HUES6 (cell line): ENCODE data around the gene PDXDC1.

Experiments
- H3K27ac ChIP-seq: 2 replicates; pipeline ENCODE4 v1.7.0; 2013; ENCODE audit warnings: low read depth, mild to moderate bottlenecking, low read length, inconsistent platforms
- H3K27me3 ChIP-seq: 2 replicates; pipeline ENCODE4 v1.6.1; 2013; ENCODE audit warnings: low read length; ENCODE audit not compliant: control insufficient read depth, insufficient read depth
- H3K36me3 ChIP-seq: 2 replicates; pipeline ENCODE4 v1.6.1; 2013; ENCODE audit warnings: low read length; ENCODE audit not compliant: control insufficient read depth, insufficient read depth
- H3K4me1 ChIP-seq: 2 replicates; pipeline ENCODE4 v1.6.1; 2013; ENCODE audit warnings: low read length; ENCODE audit not compliant: control insufficient read depth, insufficient read depth
- H3K4me3 ChIP-seq: 2 replicates; pipeline ENCODE4 v1.5.1; 2013; ENCODE audit warnings: low read depth, low read length
- H3K9ac ChIP-seq: one replicate; pipeline ENCODE4 v1.6.1; 2013; ENCODE audit warnings: mild to moderate bottlenecking, low read length
- H3K9me3 ChIP-seq: 2 replicates; pipeline ENCODE4 v1.6.1; 2013; ENCODE audit warnings: low read depth, low read length; ENCODE audit not compliant: control insufficient read depth, insufficient read depth

Gene PDXDC1

DNA sequence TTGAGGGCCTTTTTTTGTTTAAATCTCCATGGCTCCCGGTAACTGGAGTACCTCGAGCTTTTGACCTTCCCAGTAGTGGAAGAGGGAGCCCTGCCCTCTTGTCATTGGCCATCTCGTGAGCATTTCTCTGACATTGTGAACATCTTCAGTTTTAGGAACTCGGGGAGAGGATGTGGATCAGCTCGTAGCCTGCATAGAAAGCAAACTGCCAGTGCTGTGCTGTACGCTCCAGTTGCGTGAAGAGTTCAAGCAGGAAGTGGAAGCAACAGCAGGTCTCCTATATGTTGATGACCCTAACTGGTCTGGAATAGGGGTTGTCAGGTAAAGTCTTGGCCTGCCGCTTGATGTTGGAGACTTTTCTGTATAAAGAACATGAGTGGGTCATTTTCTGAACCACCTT lies 56.8 kb downstream of the PDXDC1 start:
- Histone ChIP-seq H3K27ac (no peak overlapping the region), H3K9me3 (no peaks in the 10 kb centered on the region), H3K4me1 (no peaks in the 10 kb centered on the region; the same call in 1 of the 2 replicates), H3K4me3 (no peak overlapping the region), H3K9ac (no peak overlapping the region), H3K36me3 (peaks cover 78% of the 10 kb centered on the region), H3K27me3 (no peaks in the 10 kb centered on the region)

DNA sequence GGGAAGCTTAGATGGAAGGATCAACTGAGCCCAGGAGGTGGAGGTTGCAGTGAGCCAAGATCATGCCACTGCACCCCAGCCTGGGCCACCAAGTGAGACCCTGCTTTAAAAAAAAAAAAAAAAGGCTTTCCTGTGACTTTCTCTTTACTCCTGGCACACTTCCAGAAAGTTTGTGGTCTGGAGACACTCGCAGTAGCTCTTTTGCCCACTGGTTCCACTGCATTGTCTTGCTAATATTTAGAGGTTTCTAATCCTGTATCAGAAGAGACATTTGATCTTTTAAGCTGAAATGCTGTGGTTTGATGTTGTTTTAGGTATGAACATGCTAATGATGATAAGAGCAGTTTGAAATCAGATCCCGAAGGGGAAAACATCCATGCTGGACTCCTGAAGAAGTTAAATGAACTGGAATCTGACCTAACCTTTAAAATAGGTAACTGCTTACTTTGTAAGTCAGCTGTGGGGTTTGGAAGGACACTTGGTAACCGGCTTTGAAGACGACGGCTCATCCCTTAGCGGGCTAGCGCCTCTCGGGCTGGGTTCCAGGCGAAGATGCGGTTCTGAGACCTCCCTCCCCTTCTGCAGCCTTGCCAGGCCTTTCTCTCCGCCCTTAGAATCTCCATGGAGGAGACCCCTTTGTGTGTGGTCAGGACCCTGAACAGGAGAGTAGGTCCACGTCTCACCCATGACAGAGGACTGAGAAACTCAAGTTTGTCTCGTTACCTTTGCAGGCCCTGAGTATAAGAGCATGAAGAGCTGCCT lies 57.9 kb downstream of the PDXDC1 start:
- peaks cover 84% of the 10 kb centered on the region for H3K36me3 ChIP-seq
- no peaks in the 10 kb centered on the region for H3K4me1 ChIP-seq
- H3K9me3 ChIP-seq: no peaks in the 10 kb centered on the region
- H3K9ac ChIP-seq: no peak overlapping the region
- H3K27me3 ChIP-seq: no peaks in the 10 kb centered on the region
- H3K27ac ChIP-seq: no peak overlapping the region
- no peak overlapping the region for H3K4me3 ChIP-seq

DNA sequence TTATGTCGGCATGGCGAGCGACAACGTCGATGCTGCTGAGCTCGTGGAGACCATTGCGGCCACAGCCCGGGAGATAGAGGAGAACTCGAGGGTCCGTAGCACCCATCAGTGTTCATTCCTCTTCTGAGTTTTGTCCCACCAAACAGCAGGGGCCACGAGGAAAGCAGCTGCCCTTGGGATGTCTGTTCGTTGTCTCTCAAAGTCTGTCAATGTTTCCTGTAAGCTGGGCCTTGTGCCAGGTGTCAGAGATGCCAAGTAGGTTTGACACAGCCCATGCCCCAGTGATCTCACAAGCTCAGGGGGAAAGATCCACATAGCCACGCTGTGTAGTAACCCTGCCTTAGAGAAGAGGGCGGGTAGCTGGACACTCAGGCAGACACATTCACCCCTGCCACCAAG lies 58.5 kb downstream of the PDXDC1 start:
- Histone ChIP-seq H3K27me3 (no peaks in the 10 kb centered on the region), H3K36me3 (peaks cover 86% of the 10 kb centered on the region), H3K9ac (no peak overlapping the region), H3K4me1 (no peaks in the 10 kb centered on the region), H3K9me3 (no peaks in the 10 kb centered on the region), H3K27ac (no peak overlapping the region), H3K4me3 (no peak overlapping the region)

DNA sequence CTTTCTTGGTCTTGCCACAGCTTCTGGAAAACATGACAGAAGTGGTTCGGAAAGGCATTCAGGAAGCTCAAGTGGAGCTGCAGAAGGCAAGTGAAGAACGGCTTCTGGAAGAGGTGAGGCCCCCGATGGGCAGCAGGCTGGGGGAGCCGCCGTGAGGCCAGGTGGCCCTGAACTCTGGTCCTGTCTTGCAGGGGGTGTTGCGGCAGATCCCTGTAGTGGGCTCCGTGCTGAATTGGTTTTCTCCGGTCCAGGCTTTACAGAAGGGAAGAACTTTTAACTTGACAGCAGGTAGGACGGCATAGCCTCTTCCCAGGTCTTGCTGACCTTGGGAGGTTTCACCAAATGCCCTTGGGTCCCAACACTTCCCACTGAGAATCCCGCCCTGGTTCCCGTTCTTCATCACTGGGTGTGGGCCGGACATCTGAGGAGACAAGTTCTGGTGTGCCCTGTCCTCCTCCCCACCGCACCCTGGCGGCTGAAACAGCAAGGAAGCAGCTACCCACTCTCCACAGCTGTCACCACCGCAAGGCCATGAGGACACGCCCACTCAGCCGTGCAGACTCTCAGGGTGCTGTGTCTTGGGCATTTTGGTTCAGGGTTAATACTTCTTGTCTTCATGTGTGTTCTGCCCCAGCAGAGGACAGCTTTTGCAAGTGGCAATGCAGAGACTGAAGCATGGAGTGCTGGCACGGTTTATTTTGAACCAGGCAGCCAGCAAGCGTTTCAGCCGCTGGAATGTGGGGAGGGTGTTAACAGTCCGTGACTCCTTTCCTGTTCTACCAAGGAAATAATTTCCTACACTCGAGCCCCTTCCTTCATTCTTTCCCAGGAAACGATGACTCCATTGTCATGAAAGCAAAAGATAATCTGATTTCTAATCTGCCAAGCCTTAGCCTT lies 59.7 kb downstream of the PDXDC1 start:
- H3K4me1 ChIP-seq: no peaks in the 10 kb centered on the region
- H3K9ac ChIP-seq: no peak overlapping the region
- no peak overlapping the region for H3K4me3 ChIP-seq
- no peaks in the 10 kb centered on the region for H3K9me3 ChIP-seq
- H3K27me3 ChIP-seq: no peaks in the 10 kb centered on the region
- H3K27ac ChIP-seq: no peak overlapping the region
- peaks cover 88% of the 10 kb centered on the region for H3K36me3 ChIP-seq

DNA sequence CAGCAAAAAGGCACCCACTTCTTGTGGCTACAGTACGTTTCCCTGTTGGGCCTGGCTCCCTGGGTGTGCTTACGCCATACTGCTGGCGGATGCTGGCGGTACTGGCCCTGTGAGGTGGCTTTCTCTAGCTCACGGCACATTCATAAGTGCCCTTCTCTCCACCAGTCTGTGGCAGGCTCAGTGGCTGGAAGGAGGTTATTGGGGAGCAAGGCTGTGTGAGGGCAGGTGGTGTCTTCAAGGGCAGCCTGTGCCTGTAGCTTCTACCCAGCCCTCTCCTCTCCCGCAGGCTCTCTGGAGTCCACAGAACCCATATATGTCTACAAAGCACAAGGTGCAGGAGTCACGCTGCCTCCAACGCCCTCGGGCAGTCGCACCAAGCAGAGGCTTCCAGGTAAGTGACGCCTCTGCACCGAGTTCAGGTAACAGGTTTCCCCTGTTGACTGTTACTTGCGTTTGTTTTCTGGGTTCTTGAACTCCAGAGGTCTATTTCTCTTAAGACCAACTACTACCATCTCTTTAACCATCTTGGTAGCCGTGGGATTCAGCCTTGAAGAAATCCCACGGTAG lies 60.4 kb downstream of the PDXDC1 start:
- H3K9me3 ChIP-seq: no peaks in the 10 kb centered on the region
- no peaks in the 10 kb centered on the region for H3K4me1 ChIP-seq
- H3K27me3 ChIP-seq: no peaks in the 10 kb centered on the region
- H3K4me3 ChIP-seq: no peak overlapping the region
- peaks cover 92% of the 10 kb centered on the region for H3K36me3 ChIP-seq
- H3K9ac ChIP-seq: no peak overlapping the region
- H3K27ac ChIP-seq: no peak overlapping the region

DNA sequence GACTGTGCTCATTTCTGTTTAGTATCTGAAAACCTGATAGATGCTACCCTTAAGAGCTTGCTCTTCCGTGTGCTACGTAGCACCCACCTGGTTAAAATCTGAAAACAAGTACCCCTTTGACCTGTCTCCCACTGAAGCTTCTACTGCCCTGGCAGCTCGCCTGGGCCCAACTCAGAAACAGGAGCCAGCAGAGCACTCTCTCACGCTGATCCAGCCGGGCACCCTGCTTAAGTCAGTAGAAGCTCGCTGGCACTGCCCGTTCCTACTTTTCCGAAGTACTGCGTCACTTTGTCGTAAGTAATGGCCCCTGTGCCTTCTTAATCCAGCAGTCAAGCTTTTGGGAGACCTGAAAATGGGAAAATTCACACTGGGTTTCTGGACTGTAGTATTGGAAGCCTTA lies 62.2 kb downstream of the PDXDC1 start:
- H3K27me3 ChIP-seq: no peaks in the 10 kb centered on the region
- H3K9ac ChIP-seq: no peak overlapping the region
- H3K36me3 ChIP-seq: peaks cover 96% of the 10 kb centered on the region
- no peaks in the 10 kb centered on the region for H3K9me3 ChIP-seq
- H3K4me1 ChIP-seq: no peaks in the 10 kb centered on the region
- no peak overlapping the region for H3K27ac ChIP-seq
- no peak overlapping the region for H3K4me3 ChIP-seq

DNA sequence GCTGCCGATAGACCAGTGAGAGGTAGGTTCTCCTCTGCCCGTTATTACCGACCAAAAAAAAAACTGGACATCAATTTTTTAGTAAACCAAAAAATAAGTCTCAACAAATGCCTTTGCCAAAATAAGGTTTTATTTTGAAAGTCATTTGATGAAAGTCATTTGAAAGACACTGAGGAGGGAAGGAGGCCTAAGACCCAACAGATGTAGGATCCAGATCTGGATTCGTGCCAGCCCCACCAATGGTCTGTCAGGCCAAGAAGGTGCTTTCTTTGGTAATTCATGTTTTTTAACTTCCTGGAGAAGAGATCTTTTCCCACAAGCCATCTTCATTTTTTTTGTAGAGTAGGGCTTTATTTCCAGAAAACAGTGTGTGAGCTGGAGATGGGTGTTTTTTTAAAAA lies 62.9 kb downstream of the PDXDC1 start:
- Histone ChIP-seq H3K4me1 (no peaks in the 10 kb centered on the region), H3K27ac (no peak overlapping the region), H3K36me3 (peaks cover 90% of the 10 kb centered on the region), H3K27me3 (no peaks in the 10 kb centered on the region), H3K9me3 (no peaks in the 10 kb centered on the region), H3K9ac (no peak overlapping the region), H3K4me3 (no peak overlapping the region)

DNA sequence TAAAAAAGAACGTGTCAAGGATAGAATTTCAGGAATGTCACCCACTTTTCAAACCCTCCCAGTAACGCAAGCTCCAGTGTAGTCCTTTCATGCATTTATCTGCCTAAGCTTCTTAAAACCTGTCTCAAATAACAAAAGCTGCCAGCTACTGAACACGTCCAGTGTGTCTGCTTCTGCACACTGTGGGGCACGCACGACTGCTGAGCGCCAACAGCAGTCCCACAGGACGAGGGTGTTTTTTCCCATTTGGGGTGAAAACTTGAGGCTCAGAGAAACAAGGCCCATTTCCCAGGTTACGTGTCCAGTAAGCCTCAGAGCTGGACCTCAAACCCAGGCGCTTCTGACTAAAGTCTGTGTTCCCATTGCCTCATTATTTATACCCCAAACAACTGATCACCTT lies 63.9 kb downstream of the PDXDC1 start:
- H3K4me3 ChIP-seq: no peak overlapping the region
- H3K36me3 ChIP-seq: peaks cover 85% of the 10 kb centered on the region
- H3K9ac ChIP-seq: no peak overlapping the region
- H3K4me1 ChIP-seq: no peaks in the 10 kb centered on the region
- H3K27me3 ChIP-seq: no peaks in the 10 kb centered on the region
- no peak overlapping the region for H3K27ac ChIP-seq
- no peaks in the 10 kb centered on the region for H3K9me3 ChIP-seq

DNA sequence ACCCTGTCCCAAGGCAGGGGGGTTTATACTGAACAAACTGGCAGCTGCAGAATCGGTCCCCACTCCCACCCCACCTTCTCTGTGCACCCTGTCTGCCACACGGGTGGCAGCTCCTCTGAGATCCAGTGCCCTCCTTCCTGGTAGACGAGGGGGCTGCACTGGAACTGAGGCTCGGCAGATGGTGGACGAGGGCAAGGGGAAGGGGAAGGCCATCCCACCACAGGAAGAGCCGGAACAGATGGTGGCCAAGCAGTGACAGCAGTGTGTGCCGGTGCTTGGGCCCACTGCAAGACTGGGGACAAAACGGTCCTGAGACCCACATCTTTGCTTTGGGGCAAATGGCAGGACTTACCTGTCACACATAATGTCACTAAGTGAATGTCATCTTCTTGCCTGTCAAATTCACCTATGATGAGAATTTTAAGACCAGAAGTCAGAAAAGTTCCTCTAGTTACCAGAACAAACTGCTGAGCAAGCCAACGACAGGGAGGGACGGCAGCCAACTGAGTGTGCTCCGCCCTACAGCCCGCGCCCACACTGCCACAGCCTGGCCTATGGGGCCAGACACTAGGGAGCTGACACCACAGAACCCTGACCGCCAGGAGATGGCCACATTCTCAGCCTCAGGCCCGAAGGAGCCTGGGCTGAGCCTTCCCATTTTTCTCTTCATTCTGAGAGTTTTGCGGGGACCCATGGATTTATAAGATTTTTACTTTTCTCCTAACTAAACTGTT lies 66.6 kb downstream of the PDXDC1 start:
- Histone ChIP-seq H3K9ac (no peak overlapping the region), H3K4me1 (no peaks in the 10 kb centered on the region), H3K9me3 (no peaks in the 10 kb centered on the region), H3K27ac (no peak overlapping the region), H3K27me3 (no peaks in the 10 kb centered on the region), H3K4me3 (no peak overlapping the region), H3K36me3 (peaks cover 69% of the 10 kb centered on the region)

DNA sequence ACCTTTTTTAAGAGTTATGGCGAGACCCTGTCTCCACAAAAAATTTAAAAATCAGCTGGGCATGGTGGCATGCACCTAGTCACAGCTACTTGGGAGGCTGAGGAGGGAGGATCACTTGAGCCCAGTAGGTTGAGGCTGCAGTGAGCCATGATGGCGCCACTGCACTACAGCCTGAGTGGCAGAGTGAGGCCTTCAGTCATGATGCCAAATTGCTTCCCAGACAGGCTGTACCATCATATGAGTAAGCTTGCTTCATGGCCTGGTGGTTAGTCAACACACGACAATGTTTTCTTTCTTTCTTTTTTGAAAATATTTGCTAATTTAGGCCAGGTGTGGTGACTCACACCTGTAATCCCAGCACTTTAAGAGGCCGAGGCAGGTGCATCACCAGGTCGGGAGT lies 68.5 kb downstream of the PDXDC1 start:
- no peaks in the 10 kb centered on the region for H3K27me3 ChIP-seq
- no peak overlapping the region for H3K9ac ChIP-seq
- peaks cover 61% of the 10 kb centered on the region for H3K36me3 ChIP-seq
- no peak overlapping the region for H3K27ac ChIP-seq
- no peaks in the 10 kb centered on the region for H3K4me1 ChIP-seq
- H3K4me3 ChIP-seq: no peak overlapping the region
- no peaks in the 10 kb centered on the region for H3K9me3 ChIP-seq
